ENCODE data around the gene KIF26B. TPM values are rescaled to one million over a fixed set of nuclear protein-coding genes. Genes with fewer than 3 reads are reported as not detected.

Gene KIF26B
- total RNA-seq, 3 donors from 2014 or later: 0.14 to 3.2 (median 0.39) TPM

DNA sequence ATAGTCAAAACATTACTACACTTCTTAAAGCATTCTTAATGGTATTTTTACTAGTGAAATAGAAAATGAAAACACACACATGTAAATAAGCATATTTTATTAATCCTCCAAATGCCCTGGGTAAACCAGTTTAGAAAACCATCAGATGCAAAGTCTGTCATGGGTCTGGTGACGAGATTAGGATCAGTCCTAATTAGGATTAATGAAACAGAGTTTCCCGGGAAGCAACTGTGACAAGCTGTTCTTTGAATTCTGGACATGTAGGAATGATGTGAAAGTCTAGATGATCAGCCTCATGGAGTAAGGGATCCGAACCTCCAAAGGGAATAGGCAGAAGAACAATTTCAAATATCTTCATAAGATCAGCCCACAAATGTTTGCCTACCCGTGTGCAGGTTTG lies 250.2 kb downstream of the KIF26B start:
- intact Hi-C loops (cut with DNase I, micrococcal nuclease): no loop called here
- ATAC-seq (no peak), DNase-seq (no peak)
- TF ChIP-seq, protein P1, sequence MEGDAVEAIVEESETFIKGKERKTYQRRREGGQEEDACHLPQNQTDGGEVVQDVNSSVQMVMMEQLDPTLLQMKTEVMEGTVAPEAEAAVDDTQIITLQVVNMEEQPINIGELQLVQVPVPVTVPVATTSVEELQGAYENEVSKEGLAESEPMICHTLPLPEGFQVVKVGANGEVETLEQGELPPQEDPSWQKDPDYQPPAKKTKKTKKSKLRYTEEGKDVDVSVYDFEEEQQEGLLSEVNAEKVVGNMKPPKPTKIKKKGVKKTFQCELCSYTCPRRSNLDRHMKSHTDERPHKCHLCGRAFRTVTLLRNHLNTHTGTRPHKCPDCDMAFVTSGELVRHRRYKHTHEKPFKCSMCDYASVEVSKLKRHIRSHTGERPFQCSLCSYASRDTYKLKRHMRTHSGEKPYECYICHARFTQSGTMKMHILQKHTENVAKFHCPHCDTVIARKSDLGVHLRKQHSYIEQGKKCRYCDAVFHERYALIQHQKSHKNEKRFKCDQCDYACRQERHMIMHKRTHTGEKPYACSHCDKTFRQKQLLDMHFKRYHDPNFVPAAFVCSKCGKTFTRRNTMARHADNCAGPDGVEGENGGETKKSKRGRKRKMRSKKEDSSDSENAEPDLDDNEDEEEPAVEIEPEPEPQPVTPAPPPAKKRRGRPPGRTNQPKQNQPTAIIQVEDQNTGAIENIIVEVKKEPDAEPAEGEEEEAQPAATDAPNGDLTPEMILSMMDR (IDR thresholded peaks at IDR 0.05): no peak
- H3K36me3 ChIP-seq (ENCODE audit: low read depth): no peaks in the 10 kb centered on the region
- H3K9me3 ChIP-seq: no peaks in the 10 kb centered on the region
- H3K4me1 ChIP-seq (ENCODE audit: low read depth): no peaks in the 10 kb centered on the region
- H3K4me3 ChIP-seq: no peak overlapping the region

GRCh38 chr1:245406426-245406825 lies 251.6 kb downstream of the KIF26B start:
- DNase-seq (no peak), ATAC-seq (no peak)
- intact Hi-C loops (cut with DNase I, micrococcal nuclease): no loop called here
- Histone ChIP-seq H3K4me3 (no peak overlapping the region), H3K36me3 (ENCODE audit: low read depth) (no peaks in the 10 kb centered on the region), H3K9me3 (no peaks in the 10 kb centered on the region), H3K4me1 (ENCODE audit: low read depth) (no peaks in the 10 kb centered on the region)
- TF ChIP-seq, protein P1 (IDR thresholded peaks at IDR 0.05): no peak

GRCh38 chr1:245407983-245408382 lies 253.2 kb downstream of the KIF26B start:
- TF ChIP-seq, protein P1 (IDR thresholded peaks at IDR 0.05): no peak
- no peak for ATAC-seq
- H3K9me3 ChIP-seq: no peaks in the 10 kb centered on the region
- H3K4me1 ChIP-seq (ENCODE audit: low read depth): no peaks in the 10 kb centered on the region
- no peak for DNase-seq
- no peaks in the 10 kb centered on the region for H3K36me3 ChIP-seq (ENCODE audit: low read depth)
- H3K4me3 ChIP-seq: no peak overlapping the region
- intact Hi-C loops (cut with DNase I, micrococcal nuclease): no loop called here

DNA sequence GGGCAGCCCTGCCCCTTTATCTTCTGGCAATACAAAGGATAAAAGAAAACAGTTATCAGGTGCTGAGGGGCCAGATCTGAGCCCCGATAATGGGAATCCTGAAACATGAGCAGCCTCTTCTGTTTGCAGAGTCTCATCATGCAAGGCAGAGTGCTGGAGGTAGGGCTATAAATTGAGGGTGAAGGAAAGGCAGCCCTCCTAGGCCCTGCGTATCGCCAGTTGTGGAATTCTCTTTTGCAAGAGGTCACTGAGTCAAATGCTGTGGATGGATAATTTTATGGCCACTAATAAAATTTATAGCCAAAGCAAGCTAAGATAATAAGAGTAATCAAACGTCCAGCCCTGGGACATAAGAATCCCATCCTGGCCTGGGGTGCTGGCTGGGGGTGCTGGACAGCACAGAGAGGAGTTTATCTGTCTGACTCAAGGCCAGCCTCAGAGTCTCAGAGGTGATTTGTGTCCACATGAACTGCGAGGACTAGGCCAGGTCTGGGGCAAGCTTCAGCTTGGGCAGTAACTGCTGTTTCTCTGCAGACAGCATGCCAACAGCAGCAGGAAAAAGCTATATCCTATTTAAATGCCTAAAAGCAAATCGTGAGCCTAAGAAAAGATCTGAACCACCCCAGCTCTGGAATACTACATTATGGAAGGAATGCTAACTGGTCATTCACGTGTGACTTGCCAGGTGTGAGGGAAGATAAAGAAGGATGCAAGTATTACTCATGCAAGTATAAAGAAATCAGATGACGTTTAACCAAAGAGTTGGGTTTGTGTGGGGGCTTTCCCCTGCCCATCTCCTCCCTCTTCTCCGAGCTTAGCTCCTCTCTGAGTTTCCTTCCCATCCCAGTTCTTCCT lies 254.8 kb downstream of the KIF26B start:
- Histone ChIP-seq H3K4me1 (ENCODE audit: low read depth) (no peaks in the 10 kb centered on the region), H3K4me3 (no peak overlapping the region), H3K36me3 (ENCODE audit: low read depth) (no peaks in the 10 kb centered on the region), H3K9me3 (no peaks in the 10 kb centered on the region)
- TF ChIP-seq, protein P1 (IDR thresholded peaks at IDR 0.05): no peak
- DNase-seq (no peak), ATAC-seq (no peak)
- intact Hi-C loops (cut with DNase I, micrococcal nuclease): no loop called here

GRCh38 chr1:245411245-245412036 lies 256.7 kb downstream of the KIF26B start:
- DNase-seq: no peak
- intact Hi-C loops (cut with DNase I, micrococcal nuclease): no loop called here
- TF ChIP-seq, protein P1 (IDR thresholded peaks at IDR 0.05): no peak
- no peak overlapping the region for H3K4me3 ChIP-seq
- no peaks in the 10 kb centered on the region for H3K36me3 ChIP-seq (ENCODE audit: low read depth)
- no peak for ATAC-seq
- H3K9me3 ChIP-seq: no peaks in the 10 kb centered on the region
- no peaks in the 10 kb centered on the region for H3K4me1 ChIP-seq (ENCODE audit: low read depth)
